ENCODE data around the gene EIF3J.

Gene EIF3J

DNA sequence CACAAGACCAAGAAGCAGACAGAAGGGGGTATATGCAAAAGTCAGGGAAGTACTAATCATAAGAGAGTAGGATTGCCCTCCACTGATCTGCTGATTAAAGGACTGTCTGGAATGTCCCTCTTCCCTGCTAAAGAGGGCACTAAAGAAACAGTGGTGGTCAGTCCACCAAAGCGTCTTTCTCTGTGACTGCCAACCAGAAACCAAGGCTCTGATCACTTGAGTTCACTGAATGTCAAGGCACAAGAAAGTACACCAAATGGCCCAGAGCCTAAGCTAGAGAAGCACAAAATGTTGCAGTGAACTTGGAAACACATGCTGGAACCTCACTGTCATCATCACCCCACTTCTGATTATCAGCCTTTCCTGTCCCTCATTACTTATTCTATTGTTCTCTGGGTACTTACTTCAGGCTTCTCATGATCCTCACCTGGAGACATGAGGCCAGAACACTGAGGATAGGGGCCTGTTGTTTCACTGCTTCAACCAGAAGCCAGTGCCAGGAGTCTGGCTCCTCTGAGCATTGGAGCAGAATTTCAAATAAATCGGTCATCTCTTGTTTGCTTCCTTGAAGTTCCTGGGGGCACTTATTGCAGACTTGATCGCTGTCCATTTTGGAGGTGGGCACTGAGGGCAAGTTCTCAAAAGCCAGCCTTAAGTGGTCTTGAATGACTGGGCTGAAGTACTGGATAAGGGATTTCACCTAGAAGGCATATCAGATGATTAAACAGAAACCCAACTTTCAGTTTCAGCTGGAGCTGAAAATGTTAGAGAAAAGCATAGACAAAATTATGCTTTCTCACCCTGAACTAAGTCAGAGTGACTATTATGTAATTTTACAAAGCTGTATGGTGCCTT, 58.9 kb downstream of the EIF3J start:
- no peak for DNase-seq

- no peak for DNase-seq
These were observed 59.6 kb downstream of the EIF3J start for GRCh38 chr15:44596511-44597010.

DNA sequence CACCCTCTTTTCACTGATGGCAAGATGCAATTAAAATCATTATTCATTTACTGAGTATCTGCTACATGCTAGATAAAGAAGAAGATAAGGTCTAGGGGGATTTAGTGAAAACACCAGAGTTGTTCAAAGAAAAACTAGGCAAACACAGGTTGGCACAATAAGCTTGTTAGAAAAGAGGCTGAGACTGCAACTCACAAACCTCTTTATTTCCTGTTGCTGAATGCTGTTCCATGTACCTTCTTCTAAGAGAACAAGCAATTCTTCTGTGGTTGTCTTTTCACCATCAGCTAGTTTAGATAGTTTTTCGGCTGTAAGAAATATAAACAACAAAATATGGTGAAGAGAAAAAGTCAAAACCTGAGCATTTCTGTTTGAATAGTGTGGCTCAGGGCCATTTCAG, 61.1 kb downstream of the EIF3J start:
- no peak for DNase-seq

- DNase-seq, result no peak
These were observed 61.9 kb downstream of the EIF3J start for GRCh38 chr15:44598892-44599291.

DNA sequence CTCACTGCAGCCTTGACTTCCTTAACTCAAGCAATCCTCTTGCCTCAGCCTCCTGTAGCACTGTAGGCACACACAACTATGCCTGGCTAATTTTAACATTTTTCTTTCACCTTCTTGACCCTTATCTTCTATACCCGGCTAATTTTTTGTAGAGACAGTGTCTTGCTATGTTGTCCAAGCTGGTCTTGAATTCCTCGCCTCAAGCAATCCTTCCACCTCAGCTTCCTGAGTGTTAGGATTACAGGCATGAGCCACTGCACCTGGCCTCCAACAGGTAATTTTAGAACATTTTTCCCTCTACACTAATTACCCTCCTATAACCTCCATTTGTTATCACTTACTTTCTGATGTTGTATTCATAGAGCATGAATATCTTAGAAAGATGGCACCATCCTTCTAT, 66.2 kb downstream of the EIF3J start:
- DNase-seq, result no peak

- no peak for DNase-seq
These were observed 69.8 kb downstream of the EIF3J start for GRCh38 chr15:44606740-44607139.

All from midbrain (tissue), 1 donor.